Measurements from ENCODE around the gene CORO2A. TPM values are rescaled to one million over a fixed set of nuclear protein-coding genes. Genes with fewer than 3 reads are reported as not detected.
A peak's percentile ranks its signal among the peaks of the same experiment; 100 is the strongest.

CORO2A gene
- total and polyA plus RNA-seq, 2 of the 13 experiments (the other 11 are each of a cell fraction or from before 2014, with no cell fraction given), result 14.4 to 15.3 TPM

DNA sequence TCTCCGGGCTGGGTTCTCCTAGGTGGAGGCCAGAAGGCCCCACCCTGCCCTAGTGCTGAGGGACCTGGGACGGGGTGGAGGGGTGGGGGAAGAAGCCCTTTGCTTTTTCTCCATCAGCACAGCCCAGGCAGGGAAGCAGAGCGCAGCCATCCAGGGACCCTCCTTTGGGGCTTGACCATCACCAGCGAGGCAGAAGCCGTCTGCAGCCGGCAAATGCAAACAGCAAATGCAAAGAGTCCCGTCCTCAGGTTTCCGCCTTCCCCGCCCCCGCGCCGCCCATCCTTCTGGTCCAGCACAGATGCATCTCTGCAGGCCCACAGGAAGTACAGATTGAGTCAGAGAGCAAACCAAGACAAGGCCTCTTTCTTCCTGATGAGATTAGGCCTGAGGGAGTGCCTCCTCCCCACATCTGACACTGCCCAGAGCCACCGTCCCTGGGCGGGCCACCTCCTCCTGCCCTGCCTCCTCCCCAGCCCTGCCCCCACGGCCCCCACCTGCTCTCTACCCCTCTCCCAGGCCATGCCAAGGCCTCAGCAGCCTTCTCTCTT, 23.4 kb downstream of the CORO2A start:
- no peaks in the 10 kb centered on the region for H3K9me3 ChIP-seq (ENCODE audit: low read length)
- H3K79me2 ChIP-seq (ENCODE audit: insufficient read depth, low read length), result peaks cover 40% of the 10 kb centered on the region
- H3K4me1 ChIP-seq (ENCODE audit: insufficient read depth, low read length), result peaks cover 63% of the 10 kb centered on the region
- H2AFZ ChIP-seq (ENCODE audit: low read length), result no peak overlapping the region
- POLR2A ChIA-PET, result no interaction called here
- FAIRE-seq, result peak; percentile 93
- no TSS peak for BruUV-seq (replicated peaks)
- intact Hi-C loops (cut with micrococcal nuclease; ENCODE audit: unreplicated experiment), result loop anchor here (1.0 to 10.0 kb wide), 3 partner anchors 11 to 54 kb away; partner anchors contain the start of gene TRIM14
- H4K20me1 ChIP-seq (ENCODE audit: insufficient read depth, low read length), result peaks cover 5% of the 10 kb centered on the region; the same call in 1 of the 2 replicates
- H3K4me2 ChIP-seq (ENCODE audit: low read depth, low read length), result peak overlapping the region; percentile 32
- CTCF ChIA-PET (ENCODE audit: low intra/inter-chr PET ratio, low total read pairs), result no interaction called here
- ATAC-seq, result peak; percentile 94
- no peak overlapping the region for H3K4me3 ChIP-seq (replicated peaks in 1 of 3; ENCODE audit: insufficient read depth in 1 of 3, low read depth in 2 of 3, low read length in 3 of 3)
- H3K27me3 ChIP-seq (ENCODE audit: control insufficient read depth in 1 of 2, insufficient read depth in 2 of 2, low read length in 2 of 2), result no peaks in the 10 kb centered on the region
- H3K36me3 ChIP-seq (replicated peaks in 1 of 2; ENCODE audit: control insufficient read depth in 1 of 2, insufficient read depth in 2 of 2, low read length in 2 of 2), result no peaks in the 10 kb centered on the region
- H3K9ac ChIP-seq (ENCODE audit: insufficient read depth, low read depth, low read length), result 0 out of 2 replicates have a peak overlapping the region, but pooled peaks have one; percentile 12
- 17% methylated on average over 6 of the region's 15 CpGs for WGBS (ENCODE audit: low lambda C conversion rate)
- peak; percentile 85 for DNase-seq (ENCODE audit: low spot score)
- peak overlapping the region; percentile 21 for H3K27ac ChIP-seq (ENCODE audit: extremely low read length, insufficient read depth, low read length)
- in situ Hi-C loops (cut with HindIII; ENCODE audit: extremely low pct_ligation_motif_present, low pct_unique_long_range_greater_than_20kb), result no loop called here
- TF ChIP-seq, protein P1, sequence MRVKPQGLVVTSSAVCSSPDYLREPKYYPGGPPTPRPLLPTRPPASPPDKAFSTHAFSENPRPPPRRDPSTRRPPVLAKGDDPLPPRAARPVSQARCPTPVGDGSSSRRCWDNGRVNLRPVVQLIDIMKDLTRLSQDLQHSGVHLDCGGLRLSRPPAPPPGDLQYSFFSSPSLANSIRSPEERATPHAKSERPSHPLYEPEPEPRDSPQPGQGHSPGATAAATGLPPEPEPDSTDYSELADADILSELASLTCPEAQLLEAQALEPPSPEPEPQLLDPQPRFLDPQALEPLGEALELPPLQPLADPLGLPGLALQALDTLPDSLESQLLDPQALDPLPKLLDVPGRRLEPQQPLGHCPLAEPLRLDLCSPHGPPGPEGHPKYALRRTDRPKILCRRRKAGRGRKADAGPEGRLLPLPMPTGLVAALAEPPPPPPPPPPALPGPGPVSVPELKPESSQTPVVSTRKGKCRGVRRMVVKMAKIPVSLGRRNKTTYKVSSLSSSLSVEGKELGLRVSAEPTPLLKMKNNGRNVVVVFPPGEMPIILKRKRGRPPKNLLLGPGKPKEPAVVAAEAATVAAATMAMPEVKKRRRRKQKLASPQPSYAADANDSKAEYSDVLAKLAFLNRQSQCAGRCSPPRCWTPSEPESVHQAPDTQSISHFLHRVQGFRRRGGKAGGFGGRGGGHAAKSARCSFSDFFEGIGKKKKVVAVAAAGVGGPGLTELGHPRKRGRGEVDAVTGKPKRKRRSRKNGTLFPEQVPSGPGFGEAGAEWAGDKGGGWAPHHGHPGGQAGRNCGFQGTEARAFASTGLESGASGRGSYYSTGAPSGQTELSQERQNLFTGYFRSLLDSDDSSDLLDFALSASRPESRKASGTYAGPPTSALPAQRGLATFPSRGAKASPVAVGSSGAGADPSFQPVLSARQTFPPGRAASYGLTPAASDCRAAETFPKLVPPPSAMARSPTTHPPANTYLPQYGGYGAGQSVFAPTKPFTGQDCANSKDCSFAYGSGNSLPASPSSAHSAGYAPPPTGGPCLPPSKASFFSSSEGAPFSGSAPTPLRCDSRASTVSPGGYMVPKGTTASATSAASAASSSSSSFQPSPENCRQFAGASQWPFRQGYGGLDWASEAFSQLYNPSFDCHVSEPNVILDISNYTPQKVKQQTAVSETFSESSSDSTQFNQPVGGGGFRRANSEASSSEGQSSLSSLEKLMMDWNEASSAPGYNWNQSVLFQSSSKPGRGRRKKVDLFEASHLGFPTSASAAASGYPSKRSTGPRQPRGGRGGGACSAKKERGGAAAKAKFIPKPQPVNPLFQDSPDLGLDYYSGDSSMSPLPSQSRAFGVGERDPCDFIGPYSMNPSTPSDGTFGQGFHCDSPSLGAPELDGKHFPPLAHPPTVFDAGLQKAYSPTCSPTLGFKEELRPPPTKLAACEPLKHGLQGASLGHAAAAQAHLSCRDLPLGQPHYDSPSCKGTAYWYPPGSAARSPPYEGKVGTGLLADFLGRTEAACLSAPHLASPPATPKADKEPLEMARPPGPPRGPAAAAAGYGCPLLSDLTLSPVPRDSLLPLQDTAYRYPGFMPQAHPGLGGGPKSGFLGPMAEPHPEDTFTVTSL (CRISPR knock-in tag; IDR thresholded peaks at IDR 0.05; ENCODE audit: borderline replicate concordance), result no peak
- peak; percentile 85 for TF ChIP-seq SP5 (CRISPR knock-in tag; IDR thresholded peaks at IDR 0.05; ENCODE audit: borderline replicate concordance, low read depth)
- TF ChIP-seq NCOA2 (CRISPR knock-in tag; IDR thresholded peaks at IDR 0.05), result peak; percentile 39; the same call in 1 of the 2 replicates
- 0 out of 2 replicates have a peak, but pooled peaks have one; percentile 17 for TF ChIP-seq FOXA3 (CRISPR knock-in tag; IDR thresholded peaks at IDR 0.05)
- TF ChIP-seq, protein P2, sequence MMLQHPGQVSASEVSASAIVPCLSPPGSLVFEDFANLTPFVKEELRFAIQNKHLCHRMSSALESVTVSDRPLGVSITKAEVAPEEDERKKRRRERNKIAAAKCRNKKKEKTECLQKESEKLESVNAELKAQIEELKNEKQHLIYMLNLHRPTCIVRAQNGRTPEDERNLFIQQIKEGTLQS (CRISPR knock-in tag; IDR thresholded peaks at IDR 0.05), result no peak; the same call in 1 of the 2 replicates
- TF ChIP-seq RFXANK (CRISPR knock-in tag; IDR thresholded peaks at IDR 0.05), result no peak
- TF ChIP-seq CREM (IDR thresholded peaks at IDR 0.05), result no peak
- TF ChIP-seq CREM (CRISPR knock-in tag; IDR thresholded peaks at IDR 0.05), result no peak
- TF ChIP-seq ZNF3 (CRISPR knock-in tag; IDR thresholded peaks at IDR 0.05), result no peak
- peak; percentile 66 for TF ChIP-seq HDAC1 (CRISPR knock-in tag; IDR thresholded peaks at IDR 0.05)
- TF ChIP-seq TOE1 (CRISPR knock-in tag; IDR thresholded peaks at IDR 0.05), result no peak
- TF ChIP-seq, protein P3, sequence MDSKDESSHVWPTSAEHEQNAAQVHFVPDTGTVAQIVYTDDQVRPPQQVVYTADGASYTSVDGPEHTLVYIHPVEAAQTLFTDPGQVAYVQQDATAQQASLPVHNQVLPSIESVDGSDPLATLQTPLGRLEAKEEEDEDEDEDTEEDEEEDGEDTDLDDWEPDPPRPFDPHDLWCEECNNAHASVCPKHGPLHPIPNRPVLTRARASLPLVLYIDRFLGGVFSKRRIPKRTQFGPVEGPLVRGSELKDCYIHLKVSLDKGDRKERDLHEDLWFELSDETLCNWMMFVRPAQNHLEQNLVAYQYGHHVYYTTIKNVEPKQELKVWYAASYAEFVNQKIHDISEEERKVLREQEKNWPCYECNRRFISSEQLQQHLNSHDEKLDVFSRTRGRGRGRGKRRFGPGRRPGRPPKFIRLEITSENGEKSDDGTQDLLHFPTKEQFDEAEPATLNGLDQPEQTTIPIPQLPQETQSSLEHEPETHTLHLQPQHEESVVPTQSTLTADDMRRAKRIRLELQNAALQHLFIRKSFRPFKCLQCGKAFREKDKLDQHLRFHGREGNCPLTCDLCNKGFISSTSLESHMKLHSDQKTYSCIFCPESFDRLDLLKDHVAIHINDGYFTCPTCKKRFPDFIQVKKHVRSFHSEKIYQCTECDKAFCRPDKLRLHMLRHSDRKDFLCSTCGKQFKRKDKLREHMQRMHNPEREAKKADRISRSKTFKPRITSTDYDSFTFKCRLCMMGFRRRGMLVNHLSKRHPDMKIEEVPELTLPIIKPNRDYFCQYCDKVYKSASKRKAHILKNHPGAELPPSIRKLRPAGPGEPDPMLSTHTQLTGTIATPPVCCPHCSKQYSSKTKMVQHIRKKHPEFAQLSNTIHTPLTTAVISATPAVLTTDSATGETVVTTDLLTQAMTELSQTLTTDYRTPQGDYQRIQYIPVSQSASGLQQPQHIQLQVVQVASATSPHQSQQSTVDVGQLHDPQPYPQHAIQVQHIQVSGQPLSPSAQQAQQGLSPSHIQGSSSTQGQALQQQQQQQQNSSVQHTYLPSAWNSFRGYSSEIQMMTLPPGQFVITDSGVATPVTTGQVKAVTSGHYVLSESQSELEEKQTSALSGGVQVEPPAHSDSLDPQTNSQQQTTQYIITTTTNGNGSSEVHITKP (CRISPR knock-in tag; IDR thresholded peaks at IDR 0.05; ENCODE audit: low read depth), result no peak
- TF ChIP-seq ZNF251 (CRISPR knock-in tag; IDR thresholded peaks at IDR 0.05), result no peak
- peak; percentile 27 for TF ChIP-seq ASH2L (IDR thresholded peaks at IDR 0.05; ENCODE audit: insufficient read length, low read depth, low read length)
- TF ChIP-seq ISL2 (CRISPR knock-in tag; IDR thresholded peaks at IDR 0.05), result 0 out of 2 replicates have a peak, but pooled peaks have one; percentile 34
- TF ChIP-seq, protein P4, sequence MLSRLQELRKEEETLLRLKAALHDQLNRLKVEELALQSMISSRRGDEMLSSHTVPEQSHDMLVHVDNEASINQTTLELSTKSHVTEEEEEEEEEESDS (CRISPR knock-in tag; IDR thresholded peaks at IDR 0.05; ENCODE audit: borderline replicate concordance), result no peak
- no peak for TF ChIP-seq KLF11 (CRISPR knock-in tag; IDR thresholded peaks at IDR 0.05)

Measured in HepG2 (cell line).